Neural progenitor cell (in vitro differentiated cells): ENCODE results near the gene OR2W1. TPM values are rescaled to one million over a fixed set of nuclear protein-coding genes. Genes with fewer than 3 reads are reported as not detected.
A peak's percentile ranks its signal among the peaks of the same experiment; 100 is the strongest.

ENCODE experiments used
- DNase-seq: peaks from one replicate; pipeline ENCODE4 v3.0.0-alpha.2; 2016; ENCODE audit warnings: low spot score
- H2AFZ ChIP-seq: fragments of 200-600 bp; sonication (generic); replicated peaks from 2 replicates; pipeline ENCODE4 v1.6.1; 2016; ENCODE audit warnings: antibody characterized with exemption
- H3F3A ChIP-seq: fragments of 200-600 bp; sonication (generic); 2 replicates; pipeline ENCODE4 v1.6.1; 2016; ENCODE audit warnings: antibody characterized with exemption, low read depth
- H3K27ac ChIP-seq: fragments of 200-600 bp; sonication (generic); 2 replicates; pipeline ENCODE4 v1.5.1; 2016; ENCODE audit warnings: mild to moderate bottlenecking
- H3K27me3 ChIP-seq: fragments of 200-600 bp; sonication (generic); 2 replicates; pipeline ENCODE4 v1.6.1; 2016; ENCODE audit warnings: mild to moderate bottlenecking, moderate library complexity
- H3K36me3 ChIP-seq: fragments of 200-600 bp; sonication (generic); 2 replicates; pipeline ENCODE4 v1.5.1; 2016
- H3K4me1 ChIP-seq: fragments of 200-600 bp; sonication (generic); 2 replicates; pipeline ENCODE4 v1.6.1; 2016; ENCODE audit warnings: mixed run types
- H3K4me2 ChIP-seq: fragments of 200-600 bp; sonication (generic); 2 replicates; pipeline ENCODE4 v1.6.1; 2016
- H3K4me3 ChIP-seq: fragments of 200-600 bp; sonication (generic); 2 replicates; pipeline ENCODE4 v1.5.1; 2016
- H3K79me2 ChIP-seq: fragments of 200-600 bp; sonication (generic); 2 replicates; pipeline ENCODE4 v1.6.1; 2016; ENCODE audit warnings: low read depth
- H3K9ac ChIP-seq: fragments of 200-600 bp; sonication (generic); 2 replicates; pipeline ENCODE4 v1.6.1; 2016
- H3K9me3 ChIP-seq: fragments of 200-600 bp; sonication (generic); 2 replicates; pipeline ENCODE4 v1.5.1; 2016; ENCODE audit warnings: low read depth
- H4K20me1 ChIP-seq: fragments of 200-600 bp; sonication (generic); 2 replicates; pipeline ENCODE4 v1.6.1; 2016; ENCODE audit warnings: low read depth
- H3K27ac Mint-ChIP-seq: 3 replicates; pipeline ENCODE4 v1.8.0; 2021; ENCODE audit warnings: mixed read lengths
- H3K27me3 Mint-ChIP-seq: 2 replicates; pipeline ENCODE4 v1.8.0; 2022; ENCODE audit warnings: low read depth, mild to moderate bottlenecking, inconsistent platforms, moderate library complexity, mixed read lengths; ENCODE audit not compliant: insufficient read depth
- H3K36me3 Mint-ChIP-seq: 3 replicates; pipeline ENCODE4 v1.8.0; 2021; ENCODE audit warnings: mixed read lengths
- H3K4me1 Mint-ChIP-seq: 3 replicates; pipeline ENCODE4 v1.8.0; 2021; ENCODE audit warnings: mixed read lengths
- H3K4me3 Mint-ChIP-seq: 3 replicates; pipeline ENCODE4 v1.8.0; 2021; ENCODE audit warnings: mild to moderate bottlenecking, moderate library complexity, mixed read lengths
- H3K9me3 Mint-ChIP-seq: 3 replicates; pipeline ENCODE4 v1.8.0; 2020; ENCODE audit warnings: mixed read lengths
- CTCF ChIP-seq: fragments of 200-600 bp; sonication (generic); IDR thresholded peaks from 2 replicates; pipeline ENCODE4 v1.5.1; 2017; ENCODE audit warnings: antibody characterized with exemption, mild to moderate bottlenecking
- EZH2 ChIP-seq: fragments of 200-600 bp; sonication (generic); IDR thresholded peaks from 2 replicates; pipeline ENCODE4 v1.6.1; 2017; ENCODE audit warnings: antibody characterized with exemption, mild to moderate bottlenecking, moderate library complexity
- EZH2phosphoT487 ChIP-seq: fragments of 200-600 bp; sonication (generic); IDR thresholded peaks from 2 replicates; pipeline ENCODE4 v1.6.1; 2017; ENCODE audit warnings: antibody characterized with exemption
- total RNA-seq: library from RNA; depleted of rRNA; stranded (reverse); fragments of >200 nt; gene quantifications from 2 replicates; pipeline ENCODE4 v1.2.3, GENCODE V29; 2015; ENCODE audit warnings: low replicate concordance

OR2W1 gene
- total RNA-seq, 1 donor from 2014 or later: not detected

GRCh38 chr6:29071831-29072723, 27.1 kb upstream of the OR2W1 start:
- no peaks in the 10 kb centered on the region for H3K79me2 ChIP-seq
- no peaks in the 10 kb centered on the region for H4K20me1 ChIP-seq
- peak; percentile 82 for DNase-seq
- no peak overlapping the region for H3K27ac ChIP-seq
- H3K27me3 ChIP-seq: peaks cover 11% of the 10 kb centered on the region
- H3K4me2 ChIP-seq: no peak overlapping the region
- H3K36me3 Mint-ChIP-seq: no peaks in the 10 kb centered on the region
- H3K9ac ChIP-seq: no peak overlapping the region
- no peaks in the 10 kb centered on the region for H3K36me3 ChIP-seq
- peak overlapping the region; percentile 93 for H2AFZ ChIP-seq
- H3K4me1 Mint-ChIP-seq: no peaks in the 10 kb centered on the region
- H3K4me1 ChIP-seq: no peaks in the 10 kb centered on the region
- TF ChIP-seq EZH2: no peak
- TF ChIP-seq CTCF: peak; percentile 85
- TF ChIP-seq EZH2phosphoT487: no peak
- H3K27ac Mint-ChIP-seq: no peak overlapping the region
- H3K9me3 Mint-ChIP-seq: peaks cover 5% of the 10 kb centered on the region
- no peak overlapping the region for H3K4me3 ChIP-seq
- H3K27me3 Mint-ChIP-seq: no peaks in the 10 kb centered on the region
- H3K4me3 Mint-ChIP-seq: no peak overlapping the region
- H3K9me3 ChIP-seq: no peaks in the 10 kb centered on the region
- H3F3A ChIP-seq: no peaks in the 10 kb centered on the region

DNA sequence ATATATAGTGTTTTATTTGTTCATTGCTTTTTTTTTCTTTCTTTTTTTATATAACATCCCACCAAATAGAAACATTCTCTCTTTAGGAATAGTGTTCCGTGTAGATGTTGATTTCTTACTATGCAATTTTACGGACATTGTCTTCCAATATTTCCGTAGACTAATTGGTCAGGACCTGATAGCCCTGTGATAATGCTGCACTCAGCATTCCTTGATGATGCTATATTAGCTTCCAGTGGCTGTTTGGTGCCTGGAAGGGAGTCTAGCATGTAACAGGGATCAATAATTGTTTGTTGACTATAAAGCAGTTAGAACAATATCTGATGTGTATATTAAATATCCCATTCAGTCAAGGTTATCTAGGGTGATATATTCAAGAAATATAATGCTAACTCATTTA, 6.7 kb upstream of the OR2W1 start:
- H3K27me3 Mint-ChIP-seq: peaks cover 2% of the 10 kb centered on the region
- TF ChIP-seq EZH2 (no peak), CTCF (no peak), EZH2phosphoT487 (no peak)
- no peak for DNase-seq
- no peaks in the 10 kb centered on the region for H3K36me3 ChIP-seq
- no peaks in the 10 kb centered on the region for H3K9me3 ChIP-seq
- H3K4me2 ChIP-seq: no peak overlapping the region
- H3K27ac Mint-ChIP-seq: no peak overlapping the region
- H3K4me1 Mint-ChIP-seq: no peaks in the 10 kb centered on the region
- H3K79me2 ChIP-seq: no peaks in the 10 kb centered on the region
- no peak overlapping the region for H3K4me3 ChIP-seq
- H2AFZ ChIP-seq: no peak overlapping the region
- no peaks in the 10 kb centered on the region for H3F3A ChIP-seq
- H3K9ac ChIP-seq: no peak overlapping the region
- H3K9me3 Mint-ChIP-seq: no peaks in the 10 kb centered on the region
- H3K27me3 ChIP-seq: peaks cover 8% of the 10 kb centered on the region
- H3K4me3 Mint-ChIP-seq: no peak overlapping the region
- H3K36me3 Mint-ChIP-seq: no peaks in the 10 kb centered on the region
- H3K4me1 ChIP-seq: no peaks in the 10 kb centered on the region
- no peaks in the 10 kb centered on the region for H4K20me1 ChIP-seq
- no peak overlapping the region for H3K27ac ChIP-seq

DNA sequence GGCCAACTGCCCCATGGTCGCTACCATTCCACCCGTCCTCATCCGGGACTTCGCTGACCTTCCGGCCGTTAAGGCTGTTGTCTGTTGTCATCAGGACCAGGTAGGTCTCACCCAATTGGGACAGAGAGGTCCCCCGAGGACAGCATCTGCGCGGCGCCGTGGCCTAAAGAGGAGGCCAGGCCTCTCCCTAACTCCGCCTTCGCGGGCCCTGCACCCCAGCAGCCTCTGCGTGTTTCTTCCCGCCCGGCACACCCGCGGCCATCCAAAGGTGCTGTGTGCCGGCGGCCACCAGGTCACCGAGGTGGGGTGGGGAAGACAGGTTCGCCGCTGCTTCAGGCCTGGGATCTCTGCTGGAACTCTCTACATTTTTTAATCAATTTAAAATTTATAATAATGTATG, 9.0 kb downstream of the OR2W1 start:
- no peaks in the 10 kb centered on the region for H3K27me3 Mint-ChIP-seq
- Histone ChIP-seq H3K4me3 (no peak overlapping the region), H3K4me1 (no peaks in the 10 kb centered on the region), H3K9ac (no peak overlapping the region), H2AFZ (no peak overlapping the region), H3K27me3 (no peaks in the 10 kb centered on the region), H3K27ac (no peak overlapping the region), H3K9me3 (no peaks in the 10 kb centered on the region), H3K79me2 (no peaks in the 10 kb centered on the region), H3F3A (no peaks in the 10 kb centered on the region), H3K4me2 (no peak overlapping the region), H3K36me3 (no peaks in the 10 kb centered on the region), H4K20me1 (no peaks in the 10 kb centered on the region)
- DNase-seq: no peak
- no peaks in the 10 kb centered on the region for H3K36me3 Mint-ChIP-seq
- no peaks in the 10 kb centered on the region for H3K4me1 Mint-ChIP-seq
- no peaks in the 10 kb centered on the region for H3K9me3 Mint-ChIP-seq
- no peak for TF ChIP-seq EZH2phosphoT487
- no peak for TF ChIP-seq CTCF
- no peak for TF ChIP-seq EZH2
- H3K4me3 Mint-ChIP-seq: no peak overlapping the region
- H3K27ac Mint-ChIP-seq: no peak overlapping the region
